SK-MEL-5 (cell line): ENCODE data around the gene MAST3. TPM values are rescaled to one million over a fixed set of nuclear protein-coding genes. Genes with fewer than 3 reads are reported as not detected.
"Not testable (repeated sequence)": the region's sequence is repeated elsewhere in the genome, so short reads cannot be mapped to it uniquely, and the experiment has no call there.

Experiments
- DNase-seq: peaks from one replicate; pipeline ENCODE4 v3.0.0-alpha.2; 2016; ENCODE audit warnings: low read depth, low spot score
- in situ Hi-C: cut with HindIII; loops from 2 replicates; pipeline ENCODE4 v1.10.0; 2016; ENCODE audit warnings: low sequenced_read_pairs, high pct_unique_total_duplicates, low pct_unique_long_range_greater_than_20kb
- total RNA-seq: library from RNA; depleted of rRNA; stranded (reverse); fragments of >200 nt; shearing (Covaris generic); gene quantifications from 2 replicates; pipeline ENCODE4 v1.2.3, GENCODE V29; 2014

MAST3 gene
- total RNA-seq, 1 experiment from 2014 or later: 1.1 TPM

GRCh38 chr19:18147396-18147795 is 49.8 kb downstream of the MAST3 start:
- in situ Hi-C loops: no loop called here
- no peak for DNase-seq

GRCh38 chr19:18149596-18149975 is 52.0 kb downstream of the MAST3 start:
- in situ Hi-C loops: no loop called here
- no peak for DNase-seq

- no peak for DNase-seq
- in situ Hi-C loops: no loop called here
Observed at GRCh38 chr19:18150776-18151624, 53.4 kb downstream of the MAST3 start.

- peak; percentile 98 for DNase-seq
- in situ Hi-C loops: no loop called here
Observed at GRCh38 chr19:18152442-18152816, 54.9 kb downstream of the MAST3 start.

GRCh38 chr19:18152817-18153555 is 55.4 kb downstream of the MAST3 start, which contains the start of gene PIK3R2:
Gene PIK3R2, plus strand, starts transcription at chr19:18153163. Its CDS starts 2,717 bp downstream, at chr19:18155880.
- DNase-seq: peak; percentile 98
- in situ Hi-C loops: no loop called here

- in situ Hi-C loops: no loop called here
- no peak for DNase-seq
Observed at GRCh38 chr19:18153556-18154134, 56.1 kb downstream of the MAST3 start.

GRCh38 chr19:18155095-18156087 is 57.8 kb downstream of the MAST3 start:
- no peak for DNase-seq
- in situ Hi-C loops: no loop called here

- DNase-seq: no peak
- in situ Hi-C loops: no loop called here
Observed at GRCh38 chr19:18156268-18156667, 58.7 kb downstream of the MAST3 start.

GRCh38 chr19:18156841-18157464 is 59.4 kb downstream of the MAST3 start:
- in situ Hi-C loops: no loop called here
- DNase-seq: peak; percentile 69

- no peak for DNase-seq
- in situ Hi-C loops: no loop called here
Observed at GRCh38 chr19:18157465-18158063, 60.0 kb downstream of the MAST3 start.

- no peak for DNase-seq
- in situ Hi-C loops: no loop called here
Observed at GRCh38 chr19:18158467-18158866, 60.9 kb downstream of the MAST3 start.

- DNase-seq, in situ Hi-C loops: not testable (repeated sequence)
Observed at GRCh38 chr19:18159059-18159616, 61.6 kb downstream of the MAST3 start.

GRCh38 chr19:18159810-18160209 is 62.2 kb downstream of the MAST3 start:
- in situ Hi-C loops: no loop called here
- no peak for DNase-seq

- DNase-seq: no peak
- in situ Hi-C loops: no loop called here
Observed at GRCh38 chr19:18160493-18160970, 63.0 kb downstream of the MAST3 start.

- DNase-seq: peak; percentile 54
Observed at GRCh38 chr19:18160971-18161635, 63.5 kb downstream of the MAST3 start.

GRCh38 chr19:18161636-18162002 is 64.0 kb downstream of the MAST3 start:
- DNase-seq: no peak
- in situ Hi-C loops: no loop called here

More at GRCh38 chr19:18160971-18161635, 63.5 kb downstream of the MAST3 start:
- in situ Hi-C loops: no loop called here
